ENCODE results near the gene CABS1. TPM values are rescaled to one million over a fixed set of nuclear protein-coding genes. Genes with fewer than 3 reads are reported as not detected.

The CABS1 gene
- total and polyA plus RNA-seq, 2 of the 13 experiments (the other 11 are each of a cell fraction or from before 2014, with no cell fraction given) = not detected

- in situ Hi-C loops (cut with HindIII; ENCODE audit: extremely low pct_ligation_motif_present, low pct_unique_long_range_greater_than_20kb) = no loop called here
Observed at GRCh38 chr4:70288651-70289050, 46.1 kb upstream of the CABS1 start.

More at GRCh38 chr4:70288651-70289050, 46.1 kb upstream of the CABS1 start:
- no peak for TF ChIP-seq IRX3 (CRISPR knock-in tag; IDR thresholded peaks at IDR 0.05; ENCODE audit: borderline replicate concordance, low read depth)
- TF ChIP-seq, protein P1, sequence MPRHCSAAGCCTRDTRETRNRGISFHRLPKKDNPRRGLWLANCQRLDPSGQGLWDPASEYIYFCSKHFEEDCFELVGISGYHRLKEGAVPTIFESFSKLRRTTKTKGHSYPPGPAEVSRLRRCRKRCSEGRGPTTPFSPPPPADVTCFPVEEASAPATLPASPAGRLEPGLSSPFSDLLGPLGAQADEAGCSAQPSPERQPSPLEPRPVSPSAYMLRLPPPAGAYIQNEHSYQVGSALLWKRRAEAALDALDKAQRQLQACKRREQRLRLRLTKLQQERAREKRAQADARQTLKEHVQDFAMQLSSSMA (CRISPR knock-in tag; IDR thresholded peaks at IDR 0.05) = no peak
- TF ChIP-seq SP1 (IDR thresholded peaks at IDR 0.05) = no peak
- no peak for TF ChIP-seq SP1 (CRISPR knock-in tag; IDR thresholded peaks at IDR 0.05)
- no peak for TF ChIP-seq ZNF18 (CRISPR knock-in tag; IDR thresholded peaks at IDR 0.05; ENCODE audit: insufficient replicate concordance)
- TF ChIP-seq ZNF768 (CRISPR knock-in tag; IDR thresholded peaks at IDR 0.05) = no peak
- TF ChIP-seq, protein P2, sequence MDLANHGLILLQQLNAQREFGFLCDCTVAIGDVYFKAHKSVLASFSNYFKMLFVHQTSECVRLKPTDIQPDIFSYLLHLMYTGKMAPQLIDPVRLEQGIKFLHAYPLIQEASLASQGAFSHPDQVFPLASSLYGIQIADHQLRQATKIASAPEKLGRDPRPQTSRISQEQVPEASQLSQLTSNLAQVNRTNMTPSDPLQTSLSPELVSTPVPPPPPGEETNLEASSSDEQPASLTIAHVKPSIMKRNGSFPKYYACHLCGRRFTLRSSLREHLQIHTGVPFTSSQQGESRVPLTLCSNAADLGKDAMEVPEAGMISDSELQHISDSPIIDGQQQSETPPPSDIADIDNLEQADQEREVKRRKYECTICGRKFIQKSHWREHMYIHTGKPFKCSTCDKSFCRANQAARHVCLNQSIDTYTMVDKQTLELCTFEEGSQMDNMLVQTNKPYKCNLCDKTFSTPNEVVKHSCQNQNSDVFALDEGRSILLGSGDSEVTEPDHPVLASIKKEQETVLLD (CRISPR knock-in tag; IDR thresholded peaks at IDR 0.05; ENCODE audit: low read depth) = no peak
- no peak for TF ChIP-seq ETS1 (CRISPR knock-in tag; IDR thresholded peaks at IDR 0.05)
- no peak for TF ChIP-seq ZNF879 (CRISPR knock-in tag; IDR thresholded peaks at IDR 0.05)
- TF ChIP-seq MEIS1 (CRISPR knock-in tag; IDR thresholded peaks at IDR 0.05; ENCODE audit: borderline replicate concordance) = no peak
- no peak for TF ChIP-seq EZH2 (conservative IDR thresholded peaks at IDR 0.05; ENCODE audit: low read depth, low read length)
- no peak for TF ChIP-seq ZFP82 (CRISPR knock-in tag; IDR thresholded peaks at IDR 0.05; ENCODE audit: borderline replicate concordance)
- TF ChIP-seq, protein P3, sequence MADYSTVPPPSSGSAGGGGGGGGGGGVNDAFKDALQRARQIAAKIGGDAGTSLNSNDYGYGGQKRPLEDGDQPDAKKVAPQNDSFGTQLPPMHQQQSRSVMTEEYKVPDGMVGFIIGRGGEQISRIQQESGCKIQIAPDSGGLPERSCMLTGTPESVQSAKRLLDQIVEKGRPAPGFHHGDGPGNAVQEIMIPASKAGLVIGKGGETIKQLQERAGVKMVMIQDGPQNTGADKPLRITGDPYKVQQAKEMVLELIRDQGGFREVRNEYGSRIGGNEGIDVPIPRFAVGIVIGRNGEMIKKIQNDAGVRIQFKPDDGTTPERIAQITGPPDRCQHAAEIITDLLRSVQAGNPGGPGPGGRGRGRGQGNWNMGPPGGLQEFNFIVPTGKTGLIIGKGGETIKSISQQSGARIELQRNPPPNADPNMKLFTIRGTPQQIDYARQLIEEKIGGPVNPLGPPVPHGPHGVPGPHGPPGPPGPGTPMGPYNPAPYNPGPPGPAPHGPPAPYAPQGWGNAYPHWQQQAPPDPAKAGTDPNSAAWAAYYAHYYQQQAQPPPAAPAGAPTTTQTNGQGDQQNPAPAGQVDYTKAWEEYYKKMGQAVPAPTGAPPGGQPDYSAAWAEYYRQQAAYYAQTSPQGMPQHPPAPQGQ (CRISPR knock-in tag; IDR thresholded peaks at IDR 0.05; ENCODE audit: borderline replicate concordance) = no peak
- TF ChIP-seq ZNF20 (CRISPR knock-in tag; IDR thresholded peaks at IDR 0.05) = no peak
- TF ChIP-seq ZNF552 (CRISPR knock-in tag; IDR thresholded peaks at IDR 0.05; ENCODE audit: borderline replicate concordance) = no peak
- DNase-seq (ENCODE audit: low spot score) (no peak), FAIRE-seq (no peak), ATAC-seq (no peak)
- ChIA-PET POLR2A (no interaction called here), CTCF (ENCODE audit: low intra/inter-chr PET ratio, low total read pairs) (no interaction called here)
- Histone ChIP-seq H3K4me1 (ENCODE audit: insufficient read depth, low read length) (peaks cover 6% of the 10 kb centered on the region; the same call in 1 of the 2 replicates), H3K4me2 (ENCODE audit: low read depth, low read length) (no peak overlapping the region), H3K4me3 (replicated peaks in 1 of 3; ENCODE audit: insufficient read depth in 1 of 3, low read depth in 2 of 3, low read length in 3 of 3) (no peak overlapping the region), H3K36me3 (replicated peaks in 1 of 2; ENCODE audit: control insufficient read depth in 1 of 2, insufficient read depth in 2 of 2, low read length in 2 of 2) (no peaks in the 10 kb centered on the region), H2AFZ (ENCODE audit: low read length) (no peak overlapping the region), H3K27ac (ENCODE audit: extremely low read length, insufficient read depth, low read length) (no peak overlapping the region), H3K27me3 (ENCODE audit: control insufficient read depth in 1 of 2, insufficient read depth in 2 of 2, low read length in 2 of 2) (peaks cover 0 to 6% of the 10 kb centered on the region in 2 experiments; a peak in 1 of 5 replicates), H4K20me1 (ENCODE audit: insufficient read depth, low read length) (no peaks in the 10 kb centered on the region), H3K9ac (ENCODE audit: insufficient read depth, low read depth, low read length) (no peak overlapping the region), H3K79me2 (ENCODE audit: insufficient read depth, low read length) (no peaks in the 10 kb centered on the region), H3K9me3 (ENCODE audit: low read length) (no peaks in the 10 kb centered on the region)
- intact Hi-C loops (cut with micrococcal nuclease; ENCODE audit: unreplicated experiment) = no loop called here
- BruUV-seq (replicated peaks) = no TSS peak
- 7% methylated on average over 1 of the region's 1 CpG for WGBS (ENCODE audit: low lambda C conversion rate)

All from HepG2 (cell line).